ENCODE data around the gene NELFCD.
"Not testable (repeated sequence)": the region's sequence is repeated elsewhere in the genome, so short reads cannot be mapped to it uniquely, and the experiment has no call there.

Gene NELFCD

GRCh38 chr20:59010321-59010994 lies 29.4 kb downstream of the NELFCD start:
- H3K4me3 ChIP-seq (ENCODE audit: low read length): no peak overlapping the region
- DNase-seq (ENCODE audit: low read depth): no peak
- no peak for TF ChIP-seq CTCF (conservative IDR thresholded peaks at IDR 0.05; ENCODE audit: low read depth, low read length)

GRCh38 chr20:59010995-59011873 lies 30.2 kb downstream of the NELFCD start:
- H3K4me3 ChIP-seq (ENCODE audit: low read length): no peak overlapping the region
- DNase-seq (ENCODE audit: low read depth): peak; percentile 74
- TF ChIP-seq CTCF (conservative IDR thresholded peaks at IDR 0.05; ENCODE audit: low read depth, low read length): no peak

GRCh38 chr20:59011874-59012157 lies 30.8 kb downstream of the NELFCD start:
- H3K4me3 ChIP-seq (ENCODE audit: low read length); DNase-seq (ENCODE audit: low read depth): not testable (repeated sequence)

- no peak overlapping the region for H3K4me3 ChIP-seq (ENCODE audit: low read length)
- DNase-seq (ENCODE audit: low read depth): no peak
- no peak for TF ChIP-seq CTCF (conservative IDR thresholded peaks at IDR 0.05; ENCODE audit: low read depth, low read length)
Measured at GRCh38 chr20:59013031-59013951, 32.2 kb downstream of the NELFCD start.

GRCh38 chr20:59013959-59014608 lies 33.0 kb downstream of the NELFCD start:
- H3K4me3 ChIP-seq (ENCODE audit: low read length): no peak overlapping the region
- TF ChIP-seq CTCF (conservative IDR thresholded peaks at IDR 0.05; ENCODE audit: low read depth, low read length): no peak
- DNase-seq (ENCODE audit: low read depth): no peak

GRCh38 chr20:59014680-59015389 lies 33.8 kb downstream of the NELFCD start:
- DNase-seq (ENCODE audit: low read depth): no peak
- TF ChIP-seq CTCF (conservative IDR thresholded peaks at IDR 0.05; ENCODE audit: low read depth, low read length): no peak
- no peak overlapping the region for H3K4me3 ChIP-seq (ENCODE audit: low read length)

Measured in retinal pigment epithelial cell (primary cell).